GM12878 (cell line): ENCODE results near the gene TNFAIP3.

Source experiments
- CBFB ChIP-seq: IDR thresholded peaks from 2 replicates; pipeline ENCODE4 v1.6.1; 2016; ENCODE audit warnings: antibody characterized with exemption, low read depth
- SMC3 ChIP-seq: IDR thresholded peaks from 2 replicates; pipeline ENCODE4 v1.6.1; 2011; ENCODE audit warnings: low read length, improper control_type of control experiment, borderline replicate concordance
- TF ChIP-seq, protein P1 (sequence below): IDR thresholded peaks from 2 replicates; pipeline ENCODE4 v1.6.1; 2012; ENCODE audit warnings: mild to moderate bottlenecking, low read depth, low read length

DNA sequence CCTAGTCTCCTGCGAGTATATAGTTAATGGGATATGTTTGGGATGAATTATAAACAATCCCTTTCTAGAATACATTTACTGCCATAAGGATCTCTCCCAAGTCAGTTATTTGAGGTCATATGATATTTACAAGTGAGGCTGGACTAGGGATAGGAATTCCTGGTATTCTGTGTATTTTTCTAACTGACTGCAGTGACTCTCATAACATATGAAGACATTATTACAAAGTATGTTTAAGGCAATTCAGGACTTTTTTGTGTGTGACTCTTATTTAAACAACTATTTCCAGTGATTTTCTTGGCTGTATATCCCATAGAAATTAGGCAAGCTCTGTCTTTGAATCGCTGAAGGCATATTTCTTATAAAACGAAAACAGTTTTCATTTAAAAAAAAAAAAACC lies 18.4 kb upstream of the TNFAIP3 start:
- TF ChIP-seq CBFB (no peak), SMC3 (no peak)
- TF ChIP-seq, protein P1, sequence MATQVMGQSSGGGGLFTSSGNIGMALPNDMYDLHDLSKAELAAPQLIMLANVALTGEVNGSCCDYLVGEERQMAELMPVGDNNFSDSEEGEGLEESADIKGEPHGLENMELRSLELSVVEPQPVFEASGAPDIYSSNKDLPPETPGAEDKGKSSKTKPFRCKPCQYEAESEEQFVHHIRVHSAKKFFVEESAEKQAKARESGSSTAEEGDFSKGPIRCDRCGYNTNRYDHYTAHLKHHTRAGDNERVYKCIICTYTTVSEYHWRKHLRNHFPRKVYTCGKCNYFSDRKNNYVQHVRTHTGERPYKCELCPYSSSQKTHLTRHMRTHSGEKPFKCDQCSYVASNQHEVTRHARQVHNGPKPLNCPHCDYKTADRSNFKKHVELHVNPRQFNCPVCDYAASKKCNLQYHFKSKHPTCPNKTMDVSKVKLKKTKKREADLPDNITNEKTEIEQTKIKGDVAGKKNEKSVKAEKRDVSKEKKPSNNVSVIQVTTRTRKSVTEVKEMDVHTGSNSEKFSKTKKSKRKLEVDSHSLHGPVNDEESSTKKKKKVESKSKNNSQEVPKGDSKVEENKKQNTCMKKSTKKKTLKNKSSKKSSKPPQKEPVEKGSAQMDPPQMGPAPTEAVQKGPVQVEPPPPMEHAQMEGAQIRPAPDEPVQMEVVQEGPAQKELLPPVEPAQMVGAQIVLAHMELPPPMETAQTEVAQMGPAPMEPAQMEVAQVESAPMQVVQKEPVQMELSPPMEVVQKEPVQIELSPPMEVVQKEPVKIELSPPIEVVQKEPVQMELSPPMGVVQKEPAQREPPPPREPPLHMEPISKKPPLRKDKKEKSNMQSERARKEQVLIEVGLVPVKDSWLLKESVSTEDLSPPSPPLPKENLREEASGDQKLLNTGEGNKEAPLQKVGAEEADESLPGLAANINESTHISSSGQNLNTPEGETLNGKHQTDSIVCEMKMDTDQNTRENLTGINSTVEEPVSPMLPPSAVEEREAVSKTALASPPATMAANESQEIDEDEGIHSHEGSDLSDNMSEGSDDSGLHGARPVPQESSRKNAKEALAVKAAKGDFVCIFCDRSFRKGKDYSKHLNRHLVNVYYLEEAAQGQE, result no peak
